Fibroblast of the conjunctiva (primary cell): ENCODE measurements around the gene BIRC5.
"Not testable (repeated sequence)": the region's sequence is repeated elsewhere in the genome, so short reads cannot be mapped to it uniquely, and the experiment has no call there.

Experiments
- DNase-seq: peaks from one replicate; pipeline ENCODE4 v3.0.0-alpha.2; 2010; ENCODE audit warnings: low read depth

The BIRC5 gene

GRCh38 chr17:78240012-78240655, 26.1 kb downstream of the BIRC5 start:
- DNase-seq = no peak

GRCh38 chr17:78240839-78241238, 26.8 kb downstream of the BIRC5 start:
- DNase-seq = no peak

- DNase-seq = peak; percentile 23
Measured at GRCh38 chr17:78241277-78242023, 27.4 kb downstream of the BIRC5 start.

GRCh38 chr17:78242024-78242742, 28.1 kb downstream of the BIRC5 start:
- no peak for DNase-seq

GRCh38 chr17:78247304-78247703, 33.3 kb downstream of the BIRC5 start:
- no peak for DNase-seq

- DNase-seq = no peak
Measured at GRCh38 chr17:78248051-78248914, 34.2 kb downstream of the BIRC5 start.

GRCh38 chr17:78249074-78249817, 35.2 kb downstream of the BIRC5 start:
- no peak for DNase-seq

- DNase-seq = no peak
Measured at GRCh38 chr17:78249818-78250806, 36.1 kb downstream of the BIRC5 start.

GRCh38 chr17:78250891-78251772, 37.1 kb downstream of the BIRC5 start:
- peak; percentile 73 for DNase-seq

GRCh38 chr17:78251773-78252103, 37.7 kb downstream of the BIRC5 start:
- no peak for DNase-seq

GRCh38 chr17:78252111-78252634, 38.1 kb downstream of the BIRC5 start:
- no peak for DNase-seq

GRCh38 chr17:78252701-78253635, 38.9 kb downstream of the BIRC5 start:
- no peak for DNase-seq

- DNase-seq = not testable (repeated sequence)
Measured at GRCh38 chr17:78253636-78253945, 39.5 kb downstream of the BIRC5 start.

GRCh38 chr17:78253946-78254672, 40.1 kb downstream of the BIRC5 start:
- DNase-seq = peak; percentile 45

GRCh38 chr17:78255029-78255656, 41.1 kb downstream of the BIRC5 start:
- no peak for DNase-seq

GRCh38 chr17:78255953-78256706, 42.1 kb downstream of the BIRC5 start:
- DNase-seq = no peak
